Measurements from ENCODE around the gene DSP.

DSP gene, protein sequence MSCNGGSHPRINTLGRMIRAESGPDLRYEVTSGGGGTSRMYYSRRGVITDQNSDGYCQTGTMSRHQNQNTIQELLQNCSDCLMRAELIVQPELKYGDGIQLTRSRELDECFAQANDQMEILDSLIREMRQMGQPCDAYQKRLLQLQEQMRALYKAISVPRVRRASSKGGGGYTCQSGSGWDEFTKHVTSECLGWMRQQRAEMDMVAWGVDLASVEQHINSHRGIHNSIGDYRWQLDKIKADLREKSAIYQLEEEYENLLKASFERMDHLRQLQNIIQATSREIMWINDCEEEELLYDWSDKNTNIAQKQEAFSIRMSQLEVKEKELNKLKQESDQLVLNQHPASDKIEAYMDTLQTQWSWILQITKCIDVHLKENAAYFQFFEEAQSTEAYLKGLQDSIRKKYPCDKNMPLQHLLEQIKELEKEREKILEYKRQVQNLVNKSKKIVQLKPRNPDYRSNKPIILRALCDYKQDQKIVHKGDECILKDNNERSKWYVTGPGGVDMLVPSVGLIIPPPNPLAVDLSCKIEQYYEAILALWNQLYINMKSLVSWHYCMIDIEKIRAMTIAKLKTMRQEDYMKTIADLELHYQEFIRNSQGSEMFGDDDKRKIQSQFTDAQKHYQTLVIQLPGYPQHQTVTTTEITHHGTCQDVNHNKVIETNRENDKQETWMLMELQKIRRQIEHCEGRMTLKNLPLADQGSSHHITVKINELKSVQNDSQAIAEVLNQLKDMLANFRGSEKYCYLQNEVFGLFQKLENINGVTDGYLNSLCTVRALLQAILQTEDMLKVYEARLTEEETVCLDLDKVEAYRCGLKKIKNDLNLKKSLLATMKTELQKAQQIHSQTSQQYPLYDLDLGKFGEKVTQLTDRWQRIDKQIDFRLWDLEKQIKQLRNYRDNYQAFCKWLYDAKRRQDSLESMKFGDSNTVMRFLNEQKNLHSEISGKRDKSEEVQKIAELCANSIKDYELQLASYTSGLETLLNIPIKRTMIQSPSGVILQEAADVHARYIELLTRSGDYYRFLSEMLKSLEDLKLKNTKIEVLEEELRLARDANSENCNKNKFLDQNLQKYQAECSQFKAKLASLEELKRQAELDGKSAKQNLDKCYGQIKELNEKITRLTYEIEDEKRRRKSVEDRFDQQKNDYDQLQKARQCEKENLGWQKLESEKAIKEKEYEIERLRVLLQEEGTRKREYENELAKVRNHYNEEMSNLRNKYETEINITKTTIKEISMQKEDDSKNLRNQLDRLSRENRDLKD (N-terminal part only)

DNA sequence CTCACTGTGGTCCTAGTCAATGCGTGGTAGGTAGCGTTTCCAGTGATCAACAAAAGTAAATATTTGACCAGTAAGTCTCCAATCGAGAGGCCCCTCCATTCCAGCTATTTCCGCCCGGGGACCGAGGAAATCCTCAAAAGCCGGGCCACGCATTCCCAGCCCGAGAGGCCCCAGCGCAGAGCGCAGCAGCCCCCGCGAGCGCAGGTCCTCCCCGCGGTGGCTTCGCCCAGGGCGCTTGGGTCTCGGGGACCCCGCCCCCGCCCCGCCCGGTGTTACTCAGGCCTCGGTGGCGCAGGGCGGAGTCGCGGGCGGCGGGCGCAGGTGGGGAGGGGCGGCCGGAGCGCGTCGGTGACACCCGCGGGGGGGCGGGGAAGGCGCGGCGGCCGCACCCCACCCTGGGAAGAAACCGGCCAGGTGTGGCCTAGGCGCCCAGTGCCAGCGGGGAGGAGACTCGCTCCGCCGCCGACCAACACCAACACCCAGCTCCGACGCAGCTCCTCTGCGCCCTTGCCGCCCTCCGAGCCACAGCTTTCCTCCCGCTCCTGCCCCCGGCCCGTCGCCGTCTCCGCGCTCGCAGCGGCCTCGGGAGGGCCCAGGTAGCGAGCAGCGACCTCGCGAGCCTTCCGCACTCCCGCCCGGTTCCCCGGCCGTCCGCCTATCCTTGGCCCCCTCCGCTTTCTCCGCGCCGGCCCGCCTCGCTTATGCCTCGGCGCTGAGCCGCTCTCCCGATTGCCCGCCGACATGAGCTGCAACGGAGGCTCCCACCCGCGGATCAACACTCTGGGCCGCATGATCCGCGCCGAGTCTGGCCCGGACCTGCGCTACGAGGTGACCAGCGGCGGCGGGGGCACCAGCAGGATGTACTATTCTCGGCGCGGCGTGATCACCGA is at the start of gene DSP:
TSS of gene DSP (plus strand) at position 497 of the 890 bp plus-strand sequence. CDS start at position 742, 245 bp downstream.
- no peak for DNase-seq (ENCODE audit: low read depth)

DNA sequence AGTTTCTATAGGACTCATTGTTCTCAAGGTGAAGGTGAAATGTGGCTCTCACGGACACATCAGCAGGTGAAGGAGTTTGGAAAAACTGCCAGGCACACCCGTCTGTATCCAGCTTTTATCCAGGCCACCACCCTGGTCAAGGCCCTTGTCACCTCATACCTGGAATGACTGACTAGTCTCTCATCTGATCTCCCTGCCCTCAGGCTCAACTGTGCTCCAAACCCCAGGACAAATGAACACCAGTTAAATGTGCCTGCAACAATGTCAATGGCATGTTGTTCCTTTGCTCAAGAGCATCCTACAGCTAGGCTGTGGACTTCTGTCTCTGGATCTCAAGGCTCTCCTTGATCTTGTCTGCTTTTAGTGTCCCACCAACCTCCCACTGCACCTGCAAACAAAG is 47.6 kb upstream of the DSP start:
- no peak for DNase-seq (ENCODE audit: low read depth)

DNA sequence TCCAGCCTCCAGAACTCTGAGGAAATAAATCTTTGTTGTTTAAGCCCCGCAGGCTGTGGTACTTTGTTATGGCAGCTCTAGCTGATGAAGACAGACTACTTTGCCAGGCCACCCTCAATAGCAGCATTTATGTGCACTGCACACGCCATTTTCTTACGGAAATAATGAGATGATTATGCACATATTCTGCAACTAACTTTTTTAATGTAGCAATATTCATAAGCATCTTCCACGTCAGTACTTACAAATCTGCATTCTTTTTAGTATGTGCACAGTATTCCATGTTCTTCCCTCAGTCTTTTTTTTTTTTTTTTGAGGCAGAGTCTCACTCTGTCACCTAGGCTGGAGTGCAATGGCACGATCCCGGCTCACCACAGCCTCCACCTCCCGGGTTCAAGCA is 46.8 kb upstream of the DSP start:
- DNase-seq (ENCODE audit: low read depth) = no peak

DNA sequence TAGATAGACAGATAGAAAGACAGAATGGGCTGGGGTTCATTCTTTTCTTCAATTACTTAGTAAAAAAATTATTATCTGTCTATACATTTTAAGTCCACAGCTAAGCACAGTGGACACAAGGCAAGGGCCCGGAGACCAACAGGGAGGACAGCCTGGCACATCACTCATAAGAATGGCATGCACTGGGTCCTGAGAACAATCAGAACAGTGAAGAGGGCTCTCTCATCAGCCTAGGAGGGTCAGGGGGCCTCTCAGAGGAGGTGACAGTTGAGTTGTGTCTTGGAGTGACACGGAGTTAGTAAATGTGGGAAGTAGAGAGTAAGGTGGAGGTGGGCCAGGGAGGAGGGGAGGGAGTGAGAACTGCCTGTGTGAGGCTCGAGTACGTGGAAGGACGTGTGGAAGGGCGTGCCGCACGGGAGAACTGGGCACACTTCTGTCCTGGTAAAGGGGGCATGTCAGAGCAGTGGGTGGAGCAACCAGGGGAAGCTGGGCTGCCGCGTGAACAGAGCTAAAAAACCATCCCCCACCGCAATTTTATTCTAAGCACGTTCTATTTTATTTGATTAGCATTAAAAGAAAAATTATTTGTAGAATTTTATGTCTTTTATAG is 45.1 kb upstream of the DSP start:
- DNase-seq (ENCODE audit: low read depth) = no peak

DNA sequence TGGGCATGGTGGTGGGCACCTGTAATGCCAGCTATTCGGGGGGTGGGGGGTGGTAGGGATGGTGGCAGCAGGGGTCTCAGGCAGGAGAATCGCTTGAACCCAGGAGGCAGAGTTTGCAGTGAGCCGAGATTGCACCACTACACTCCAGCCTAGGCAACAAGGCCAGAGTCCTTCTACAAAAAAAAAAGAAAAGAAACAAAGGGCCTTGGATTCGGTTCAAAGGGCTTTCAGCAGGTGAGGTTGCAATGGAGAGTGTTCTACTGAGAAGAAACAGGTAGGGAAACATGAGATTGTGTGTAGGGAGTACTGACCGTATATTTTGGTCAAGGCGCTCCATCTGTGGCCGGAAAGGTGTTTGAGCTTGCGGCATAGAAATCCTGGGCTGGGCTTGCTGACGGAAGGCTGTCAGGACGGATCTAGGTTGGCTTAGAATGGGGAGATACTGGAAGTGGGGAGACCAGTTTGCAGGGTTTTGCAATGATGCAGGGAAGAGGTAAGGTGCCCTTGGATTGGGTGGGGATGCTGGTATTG is 40.7 kb upstream of the DSP start:
- DNase-seq (ENCODE audit: low read depth) = no peak

DNA sequence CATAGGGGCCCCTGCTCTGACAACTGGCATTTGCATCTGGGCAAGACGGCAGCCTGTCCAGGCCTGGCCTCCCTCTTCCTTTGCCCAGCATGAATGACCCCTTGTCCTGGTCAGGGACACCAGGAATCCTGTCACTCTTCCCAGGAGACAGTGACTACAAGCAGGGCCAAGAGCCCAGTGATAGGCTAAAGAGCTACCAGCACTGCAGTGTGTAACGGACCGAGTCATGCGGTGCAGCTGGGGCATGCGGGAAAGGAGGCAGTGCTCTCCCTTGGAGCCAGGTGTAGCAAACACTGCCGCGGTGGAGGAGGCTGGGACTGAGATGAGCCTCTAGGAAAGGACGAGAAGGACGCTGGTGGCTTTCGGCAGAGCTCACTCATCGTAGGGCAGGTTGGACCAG is 38.7 kb upstream of the DSP start:
- no peak for DNase-seq (ENCODE audit: low read depth)

DNA sequence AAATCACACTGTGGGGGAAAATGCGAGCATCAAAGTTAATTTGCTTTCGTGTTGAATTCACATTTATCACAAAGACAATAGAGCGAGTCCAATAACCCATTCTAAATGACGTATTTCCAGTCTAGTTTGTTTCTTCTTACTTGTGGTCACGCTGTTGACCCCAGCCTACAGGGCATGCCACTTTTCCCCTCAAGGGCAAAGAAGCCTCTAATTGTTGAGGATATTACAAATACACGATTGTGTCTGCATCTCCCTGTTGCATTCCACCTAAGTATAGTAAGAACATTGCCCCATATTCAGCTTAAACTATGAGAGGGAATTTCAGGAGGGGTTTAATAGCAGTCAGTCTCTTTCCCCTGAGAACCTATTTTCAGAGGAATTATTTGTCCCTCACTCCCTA is 37.4 kb upstream of the DSP start:
- no peak for DNase-seq (ENCODE audit: low read depth)

DNA sequence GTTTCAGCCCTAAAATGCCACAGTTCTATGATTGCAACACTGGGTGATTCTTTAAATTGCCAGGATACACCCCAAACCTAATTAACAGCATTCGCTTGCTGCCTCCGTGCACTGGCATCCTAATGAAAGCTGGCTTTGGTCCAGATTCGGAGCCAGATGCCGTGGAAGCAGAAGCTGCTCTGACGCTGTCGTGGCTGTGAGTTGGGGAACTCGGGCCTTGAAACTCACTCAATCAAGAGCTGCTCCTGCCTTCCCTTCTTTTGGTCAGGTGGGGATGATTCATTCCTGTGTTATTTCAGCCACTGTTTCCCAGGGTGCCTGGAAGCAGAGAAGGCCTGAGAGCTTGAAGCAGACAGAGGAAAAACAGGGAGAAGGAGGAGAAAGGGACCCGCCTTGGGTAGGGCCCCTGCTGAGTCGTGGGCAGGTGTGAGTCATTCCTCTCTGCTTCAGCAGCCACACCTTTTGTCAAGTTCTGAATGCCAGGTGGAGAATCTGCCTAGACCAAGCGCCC is 36.2 kb upstream of the DSP start:
- DNase-seq (ENCODE audit: low read depth) = peak; percentile 60

DNA sequence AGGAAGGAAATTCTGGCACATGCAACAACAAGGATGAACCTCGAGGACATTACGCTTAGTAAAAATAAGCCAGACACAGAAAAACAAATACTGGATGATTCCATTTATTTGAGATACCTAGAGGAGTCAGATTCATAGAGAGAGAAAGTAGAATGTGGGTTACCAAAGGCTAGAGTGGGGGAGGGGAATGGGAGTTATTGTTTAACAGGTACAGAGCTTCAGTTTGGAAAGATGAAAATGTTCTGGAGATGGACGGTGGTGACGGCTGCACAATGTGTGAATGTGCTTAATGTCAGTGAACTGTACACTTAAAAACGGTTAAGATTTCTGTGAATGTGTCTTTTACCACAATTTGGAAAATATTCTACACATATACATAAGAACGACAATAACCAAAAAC is 33.9 kb upstream of the DSP start:
- no peak for DNase-seq (ENCODE audit: low read depth)

DNA sequence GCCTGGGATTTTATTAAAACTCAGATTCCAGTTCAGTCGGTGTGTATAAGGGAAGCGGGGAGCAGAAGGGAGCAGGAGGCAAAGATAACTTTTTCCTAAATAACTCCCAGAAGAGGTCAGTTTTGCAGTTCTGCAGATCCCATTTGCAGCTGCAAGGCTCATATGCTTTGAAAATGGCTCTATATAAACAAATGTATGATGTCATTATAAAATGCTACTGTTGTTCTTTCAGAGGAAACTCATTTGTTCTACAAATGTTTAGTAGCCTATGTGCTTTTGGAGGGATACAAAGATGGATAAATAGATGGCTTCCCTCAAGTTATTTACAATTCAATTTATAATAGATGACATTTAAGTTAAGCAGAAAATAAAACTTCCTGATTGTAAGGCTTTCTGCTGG is 29.2 kb upstream of the DSP start:
- DNase-seq (ENCODE audit: low read depth) = no peak

DNA sequence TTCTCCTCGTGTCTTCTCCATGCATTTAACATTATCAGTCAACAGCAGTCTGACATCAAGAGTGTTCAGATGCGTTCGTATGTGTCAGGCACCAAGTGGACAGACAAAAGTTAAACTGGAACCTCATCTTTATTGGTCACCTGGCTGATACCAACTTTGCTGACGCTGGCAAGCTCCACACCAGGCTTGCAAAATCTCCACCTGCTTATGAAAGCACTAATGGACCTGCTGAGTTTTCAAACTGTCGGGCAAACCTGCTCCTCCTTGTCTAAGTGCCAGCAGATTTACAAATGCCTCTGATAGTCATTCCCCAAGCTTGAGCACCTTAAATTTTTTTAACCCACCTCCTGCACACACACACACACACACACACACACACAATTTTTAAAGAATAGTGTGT is 27.9 kb upstream of the DSP start:
- no peak for DNase-seq (ENCODE audit: low read depth)

DNA sequence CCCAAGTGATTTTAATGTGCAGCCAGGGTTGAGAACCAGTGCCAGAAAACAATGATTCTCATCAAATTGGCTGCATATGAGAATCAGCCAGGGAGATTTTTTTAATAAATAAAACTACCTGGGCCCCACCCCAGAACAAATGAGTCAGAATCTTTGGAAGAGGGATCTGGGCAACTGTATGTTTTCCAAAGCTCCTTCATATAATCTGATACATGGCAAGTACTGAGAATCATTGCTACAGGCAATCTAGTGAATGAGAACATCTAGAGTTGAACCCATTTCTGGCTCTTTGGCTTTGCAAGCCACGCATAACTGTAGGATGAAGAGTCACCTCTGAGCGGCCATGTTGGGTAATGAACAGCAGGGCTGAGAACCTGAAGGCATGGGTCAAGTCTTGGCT is 26.1 kb upstream of the DSP start:
- DNase-seq (ENCODE audit: low read depth) = no peak

DNA sequence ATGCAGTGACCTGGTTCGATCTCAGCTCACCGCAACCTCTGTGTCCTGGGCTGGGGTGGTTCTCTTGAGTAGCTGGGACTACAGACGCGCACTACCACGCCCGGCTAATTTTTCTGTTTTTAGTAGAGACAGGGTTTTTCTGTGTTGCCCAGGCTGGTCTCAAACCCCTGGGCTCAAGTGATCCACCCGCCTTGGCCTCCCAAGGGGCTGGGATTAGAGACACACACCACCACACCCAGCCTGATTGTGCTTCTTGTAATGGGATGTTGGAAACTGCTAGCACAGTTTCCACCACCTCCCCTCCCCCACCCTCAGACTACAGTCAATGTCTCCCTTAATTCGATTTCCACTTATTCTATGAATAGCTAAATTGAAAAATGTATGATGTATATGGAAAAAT is 22.6 kb upstream of the DSP start:
- DNase-seq (ENCODE audit: low read depth) = no peak

DNA sequence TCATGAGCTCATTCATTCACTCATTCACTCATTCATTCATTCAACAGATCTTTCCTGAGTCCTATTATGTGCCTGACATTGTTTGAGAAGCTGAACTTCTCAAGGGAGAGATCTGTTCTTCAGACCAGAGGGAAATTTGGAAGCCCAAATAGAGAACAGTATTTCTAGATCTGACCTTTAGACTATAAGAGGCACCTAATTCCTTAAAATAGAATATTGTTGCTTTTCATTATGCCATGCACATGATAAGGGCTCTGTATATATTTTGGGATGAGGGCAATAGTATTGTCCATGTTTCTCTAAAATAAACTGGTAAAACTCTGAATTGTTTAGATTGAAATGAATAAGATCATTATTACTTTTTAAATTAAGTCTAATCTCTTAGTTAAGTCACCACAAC is 18.6 kb upstream of the DSP start:
- no peak for DNase-seq (ENCODE audit: low read depth)

DNA sequence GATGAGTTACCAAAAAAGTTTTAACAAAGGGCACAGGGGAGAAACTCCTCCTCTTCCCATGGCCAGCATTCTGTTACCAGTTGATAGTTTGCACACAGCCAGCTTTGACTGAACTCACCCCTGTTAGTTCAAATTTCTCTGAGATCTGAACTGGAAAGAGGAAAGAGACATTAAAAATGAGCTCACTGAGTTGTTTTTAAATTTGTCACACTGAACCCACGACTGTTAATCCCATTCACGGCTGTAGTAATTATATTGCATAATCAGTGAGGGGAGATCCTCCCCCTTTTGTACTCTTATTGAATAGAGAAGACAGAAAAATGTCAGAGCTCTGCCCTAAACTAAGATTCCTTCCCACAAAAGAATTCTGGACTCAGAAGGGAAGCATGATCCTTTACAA is 17.5 kb upstream of the DSP start:
- no peak for DNase-seq (ENCODE audit: low read depth)

DNA sequence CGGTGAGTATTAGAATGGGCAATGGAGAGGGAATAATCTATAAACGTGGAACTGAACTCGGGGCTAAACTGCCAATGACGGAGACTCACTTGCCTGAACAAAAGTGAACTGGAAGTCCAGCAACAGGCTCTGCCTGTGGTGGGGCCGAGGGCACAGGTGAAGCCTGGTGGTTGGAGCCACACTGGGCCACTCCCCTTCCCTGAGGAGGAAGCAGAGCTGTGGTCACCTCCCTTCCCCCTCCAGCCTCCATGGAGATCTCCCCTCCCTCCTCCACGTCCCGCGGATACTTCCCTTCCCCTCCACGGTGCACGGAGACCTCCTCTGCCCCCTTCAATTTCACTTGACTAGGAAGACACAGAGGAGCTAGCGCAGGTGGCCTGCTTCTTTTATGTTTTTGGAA is 14.7 kb upstream of the DSP start:
- no peak for DNase-seq (ENCODE audit: low read depth)

DNA sequence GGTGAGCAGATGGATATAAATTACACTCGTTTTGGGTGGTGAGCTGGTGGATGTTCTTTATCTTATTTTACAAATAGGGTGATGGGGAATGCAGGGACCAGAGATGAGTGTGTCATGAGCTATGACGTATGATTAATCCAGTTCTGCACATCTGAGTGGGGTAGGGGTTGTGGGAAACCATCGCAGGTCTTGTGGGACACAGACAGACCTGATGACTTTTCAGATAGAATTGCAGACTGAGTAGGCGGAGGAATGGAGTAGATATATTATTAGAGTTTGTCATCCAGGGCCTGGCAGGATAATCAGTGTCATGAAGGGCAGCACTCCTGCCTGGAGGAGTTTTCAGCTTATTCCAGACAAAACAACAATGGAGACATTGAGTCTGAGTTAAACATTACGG is 12.9 kb upstream of the DSP start:
- peak; percentile 94 for DNase-seq (ENCODE audit: low read depth)

DNA sequence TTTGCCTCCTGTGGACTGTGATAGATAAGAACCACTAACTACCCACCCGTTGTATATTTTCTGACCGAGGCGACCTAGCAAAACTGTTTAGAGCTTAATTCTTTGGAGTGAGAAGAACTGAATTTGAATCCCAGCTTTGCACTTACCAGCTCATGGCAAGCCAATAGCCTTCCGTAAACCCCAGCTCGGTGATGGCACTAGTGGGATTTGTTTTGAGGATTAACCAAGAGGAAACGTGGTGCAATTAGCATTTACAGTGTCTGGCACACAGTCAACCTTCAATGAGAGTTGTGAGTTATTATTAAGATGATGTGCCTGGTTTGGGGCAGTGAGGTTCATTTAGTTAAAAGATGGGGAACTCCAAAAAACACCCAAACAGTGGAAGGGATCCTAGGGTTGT is 12.3 kb upstream of the DSP start:
- no peak for DNase-seq (ENCODE audit: low read depth)

DNA sequence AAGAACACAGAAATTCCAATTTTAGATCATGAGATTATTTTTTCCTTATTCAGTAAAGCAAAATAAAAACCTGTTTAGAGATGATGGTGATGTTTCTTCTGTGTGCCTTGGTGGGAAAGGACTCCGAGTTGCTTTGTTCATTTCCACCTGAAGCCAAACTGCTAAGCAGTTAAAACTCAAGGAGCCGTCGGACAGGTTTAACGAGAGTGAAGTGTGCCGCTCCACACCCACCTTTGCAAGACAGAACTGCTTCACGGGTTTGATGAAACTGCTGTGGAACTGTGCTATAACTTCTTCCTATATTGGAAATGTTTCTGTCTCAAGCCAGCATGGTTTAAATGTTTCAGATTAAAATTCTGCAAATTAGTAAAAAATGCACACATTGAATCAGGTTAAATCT is 9.2 kb upstream of the DSP start:
- DNase-seq (ENCODE audit: low read depth) = no peak

DNA sequence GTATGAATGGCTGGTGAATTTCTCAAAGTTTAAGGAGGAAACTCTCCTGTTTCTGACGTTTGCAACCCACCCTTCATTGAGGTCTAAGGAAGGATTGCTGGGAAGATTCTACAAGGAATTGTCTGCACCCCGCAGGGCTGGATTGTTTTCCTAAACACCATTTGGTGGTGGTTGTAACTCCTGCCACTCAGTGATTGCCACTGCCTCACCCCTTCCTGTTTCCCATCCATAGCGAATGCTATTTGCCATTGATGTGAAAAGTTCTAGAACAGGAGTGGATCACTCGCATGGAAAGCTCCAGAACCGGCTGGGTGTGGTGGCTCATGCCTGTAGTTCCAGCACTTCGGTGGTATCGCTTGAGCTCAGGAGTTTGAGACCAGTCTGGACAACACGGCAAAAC is 8.7 kb upstream of the DSP start:
- DNase-seq (ENCODE audit: low read depth) = no peak

DNA sequence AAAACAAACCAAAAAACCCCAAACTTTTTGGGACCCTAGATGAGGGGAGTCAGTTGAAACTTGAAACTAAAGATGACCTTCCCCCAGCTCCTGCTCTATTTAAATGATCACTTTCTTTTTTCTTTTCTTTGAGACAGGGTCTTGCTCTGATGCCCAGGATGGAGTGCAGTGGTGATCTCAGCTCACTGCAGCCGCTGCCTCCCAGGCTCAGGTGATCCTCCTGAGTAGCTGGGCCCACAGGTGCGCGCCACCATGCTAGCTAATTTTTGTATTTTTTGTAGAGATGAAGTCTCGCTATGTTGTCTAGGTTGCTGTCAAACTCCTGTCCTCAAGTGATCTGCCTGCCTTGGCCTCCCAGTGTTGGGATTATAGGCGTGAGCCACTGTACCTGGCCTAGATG is 7.3 kb upstream of the DSP start:
- DNase-seq (ENCODE audit: low read depth) = no peak
